Hematopoietic multipotent progenitor cell treated with erythropoietin and hydrocortisone succinate and interleukin-3 and kit ligand, for 17 days (in vitro differentiated cells): ENCODE measurements around the gene DSCAML1.
"Not testable (repeated sequence)": the region's sequence is repeated elsewhere in the genome, so short reads cannot be mapped to it uniquely, and the experiment has no call there.

Source experiments
- DNase-seq: peaks from one replicate; pipeline ENCODE4 v3.0.0-alpha.2; 2015; ENCODE audit warnings: low spot score

The DSCAML1 gene

DNA sequence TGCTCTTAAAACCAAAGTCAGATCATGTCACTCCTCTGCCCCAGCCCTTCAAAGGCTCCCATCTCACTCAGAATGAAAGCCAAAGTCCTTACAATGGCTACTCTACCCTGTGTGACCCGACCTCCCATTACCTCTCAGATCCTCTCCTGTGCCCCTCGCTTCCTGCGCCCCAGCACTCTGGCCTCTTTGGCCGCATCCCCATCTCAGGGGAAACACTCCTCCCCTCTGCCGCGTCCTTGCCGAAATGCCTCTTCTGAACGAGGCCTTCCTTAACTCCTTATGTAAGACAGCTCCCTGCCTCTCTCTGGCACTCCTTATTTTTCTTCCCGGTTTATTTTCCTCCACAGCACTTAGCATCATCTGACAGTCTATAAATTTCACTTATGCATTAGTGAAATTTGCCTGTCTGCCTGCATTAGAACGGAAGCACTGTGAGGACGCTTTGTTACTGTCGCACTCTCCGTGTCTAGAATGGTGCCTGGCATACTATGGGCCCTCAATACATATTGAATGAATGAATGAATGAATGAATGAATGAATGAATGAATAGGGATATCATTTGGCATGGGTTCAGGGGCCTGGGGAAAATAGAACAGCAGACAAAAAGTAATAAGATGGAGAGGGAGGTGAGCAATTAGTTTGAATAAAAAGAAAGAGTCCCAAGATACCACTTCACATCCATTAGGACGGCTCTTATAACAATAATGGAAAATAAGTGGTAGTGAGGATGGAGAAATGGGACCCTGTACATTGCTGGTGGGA, 331.6 kb downstream of the DSCAML1 start:
- DNase-seq: no peak

DNA sequence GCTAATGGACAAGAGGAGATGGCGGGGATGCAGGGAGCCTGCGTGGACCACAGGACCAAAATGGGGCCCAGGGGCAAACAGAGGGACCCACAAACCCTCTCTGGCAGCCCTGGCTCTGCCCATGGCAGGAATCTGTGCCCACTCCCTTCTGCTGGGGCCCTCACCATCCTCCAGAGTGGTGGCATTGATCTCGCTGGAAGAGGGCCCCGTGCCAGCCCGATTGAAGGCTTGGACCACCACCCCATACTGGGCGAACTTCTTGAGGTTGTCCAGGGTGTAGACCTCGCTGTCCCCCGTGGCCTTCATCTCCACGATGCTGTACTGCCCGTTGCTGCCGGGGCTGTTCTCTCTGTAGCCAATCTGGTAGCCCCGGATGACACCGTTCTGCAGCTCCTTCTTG, 332.2 kb downstream of the DSCAML1 start:
- DNase-seq: no peak

DNA sequence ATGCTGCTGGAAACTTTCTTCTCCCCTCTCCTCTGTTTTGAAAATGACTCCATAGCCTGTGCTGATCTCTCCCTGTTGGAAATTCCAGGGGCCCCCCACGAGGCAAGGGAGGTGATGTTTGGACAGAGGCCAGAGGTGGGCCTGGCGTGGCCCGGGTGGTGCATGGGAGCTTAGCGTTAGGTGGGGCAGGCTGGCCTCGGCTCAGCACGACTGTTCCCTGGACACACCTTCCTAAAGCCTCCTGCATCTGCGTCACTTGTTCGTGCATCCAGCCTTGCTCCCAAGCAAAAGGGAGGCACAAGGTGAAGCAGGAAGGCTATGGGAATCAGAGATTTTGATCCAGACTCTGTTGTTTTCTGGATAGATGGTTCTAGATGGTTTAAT, 334.2 kb downstream of the DSCAML1 start:
- DNase-seq: no peak

DNA sequence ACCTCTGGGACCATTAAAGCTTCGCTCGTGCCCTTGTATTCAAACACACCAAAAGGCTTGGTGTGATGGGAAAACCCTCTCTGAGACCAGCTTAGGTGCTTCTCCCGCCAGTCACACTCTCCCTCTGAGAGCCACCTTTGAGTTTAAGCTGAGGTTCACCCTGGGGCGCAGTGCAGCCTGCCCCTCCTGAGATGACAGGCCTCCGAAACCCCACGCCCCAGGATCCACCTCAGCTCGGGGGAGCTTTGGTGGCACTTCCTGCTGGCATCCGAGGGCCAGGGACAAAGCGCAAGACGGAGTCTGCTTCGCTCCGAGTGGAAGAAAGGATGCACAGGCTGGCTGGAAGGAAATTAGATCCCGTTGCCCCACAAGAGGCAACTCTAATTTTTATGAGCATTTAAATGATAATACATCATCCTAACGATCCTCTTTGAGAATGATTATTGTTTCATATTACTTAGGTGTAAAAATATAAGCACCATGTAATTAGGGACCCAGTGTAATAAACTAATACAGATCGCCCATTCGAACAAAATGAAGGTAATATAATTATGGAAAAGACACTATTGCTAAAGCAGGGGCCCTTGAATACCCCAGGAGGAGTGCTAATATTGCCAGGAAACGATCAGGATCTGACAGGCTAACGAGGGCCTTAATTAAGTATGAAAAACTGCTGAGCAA, 334.7 kb downstream of the DSCAML1 start:
- no peak for DNase-seq

GRCh38 chr11:117461396-117462182, 335.4 kb downstream of the DSCAML1 start:
- no peak for DNase-seq

GRCh38 chr11:117459979-117460300, 337.1 kb downstream of the DSCAML1 start:
- DNase-seq: no peak

DNA sequence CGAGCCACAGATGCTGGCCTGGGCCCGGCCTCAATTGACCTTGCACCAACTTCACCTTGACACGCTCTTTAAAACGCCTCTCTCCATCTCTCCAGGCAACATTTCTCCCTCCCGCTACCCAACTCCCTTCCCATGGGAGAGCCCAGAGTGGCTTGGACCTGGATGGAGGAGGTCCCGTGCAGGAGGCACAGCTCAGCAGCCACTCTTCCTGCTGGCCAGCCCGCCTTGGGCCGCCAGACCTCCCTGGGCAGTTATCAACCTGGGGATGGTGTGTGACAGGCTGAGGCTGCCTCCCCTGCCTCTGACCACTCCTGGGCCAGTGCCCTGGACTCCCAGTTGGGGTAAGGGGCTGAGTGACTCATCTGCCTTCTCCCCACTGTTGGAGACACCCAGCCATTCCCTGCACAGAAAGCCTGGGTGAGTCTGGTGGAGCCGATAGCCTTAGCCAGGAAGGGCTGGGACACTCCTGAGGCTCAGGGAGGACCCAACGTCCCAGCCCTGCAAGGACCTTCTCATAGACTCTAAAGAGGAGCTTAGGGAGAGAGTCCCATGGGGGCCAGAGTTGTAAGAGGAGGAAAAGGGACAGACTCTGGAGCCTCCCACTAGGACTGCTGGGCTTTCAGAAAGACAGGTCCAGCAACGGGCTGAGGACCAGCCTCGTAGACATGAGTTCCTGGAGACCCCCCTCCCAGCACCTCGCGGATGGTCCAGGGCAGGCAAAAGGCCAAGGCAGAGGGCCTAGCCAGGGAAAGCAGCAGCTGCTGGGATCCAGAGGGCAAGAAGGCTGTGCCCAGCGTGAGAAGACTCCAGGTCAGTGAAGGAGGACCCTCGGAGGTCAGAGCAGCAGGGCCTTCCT, 337.7 kb downstream of the DSCAML1 start:
- DNase-seq: no peak

- no peak for DNase-seq
Measured at GRCh38 chr11:117458275-117459122, 338.5 kb downstream of the DSCAML1 start.

DNA sequence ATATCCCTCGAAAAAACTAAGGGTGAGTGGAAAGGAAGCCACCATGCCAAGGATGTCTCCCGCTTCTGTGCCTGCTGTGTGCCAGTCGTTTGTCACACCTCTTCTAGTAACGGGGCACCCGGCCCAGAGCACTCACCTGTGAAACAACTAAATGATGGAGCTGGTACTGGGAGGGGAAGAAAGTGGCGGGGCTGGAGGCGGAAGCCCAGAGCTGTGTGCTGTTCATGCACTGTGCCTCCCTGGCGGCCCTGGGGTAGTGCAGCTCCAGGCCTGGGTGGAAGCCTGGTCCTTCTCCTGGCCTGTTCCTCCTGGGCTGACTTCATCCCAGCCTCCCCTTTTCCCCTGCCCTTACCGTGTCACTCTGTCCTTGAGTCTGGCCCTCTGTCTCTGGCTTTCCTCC, 339.2 kb downstream of the DSCAML1 start:
- DNase-seq: no peak

DNA sequence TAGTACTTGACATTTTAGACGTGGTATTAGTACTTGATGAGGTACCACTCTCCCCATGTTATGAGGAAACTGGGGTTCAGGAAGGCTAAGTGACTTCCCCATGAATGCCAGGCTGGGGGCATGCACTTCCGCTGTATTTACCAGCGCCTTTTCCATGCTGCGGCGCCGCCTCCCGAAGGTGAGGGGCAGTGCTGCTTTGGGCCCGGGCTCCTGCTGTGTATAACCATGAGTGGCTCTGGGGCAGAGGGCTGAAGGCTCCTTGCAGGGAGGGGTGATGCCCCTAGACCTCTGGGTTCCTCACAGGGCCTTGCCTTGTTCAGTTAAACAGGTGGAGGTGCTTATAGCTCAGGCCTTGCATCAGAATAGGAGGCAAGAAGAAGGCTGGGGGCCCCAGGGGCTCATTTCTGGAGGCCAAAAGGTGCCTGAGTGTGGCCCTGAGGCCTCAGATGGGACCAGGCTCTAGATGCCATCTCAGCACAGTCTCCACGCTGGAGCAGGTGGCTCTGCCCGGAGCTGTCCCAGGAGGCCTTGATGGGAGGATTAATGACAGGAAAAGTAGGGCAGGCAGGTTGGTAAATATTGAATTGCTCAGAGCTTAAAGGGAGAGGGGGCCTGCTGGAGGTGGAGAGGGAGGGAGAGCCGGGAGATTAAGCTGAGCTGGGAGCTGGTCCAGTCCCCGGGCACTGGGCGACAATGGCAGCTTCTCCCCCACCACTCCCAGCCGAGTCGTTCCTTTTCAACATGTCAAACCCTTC, 339.8 kb downstream of the DSCAML1 start:
- no peak for DNase-seq

DNA sequence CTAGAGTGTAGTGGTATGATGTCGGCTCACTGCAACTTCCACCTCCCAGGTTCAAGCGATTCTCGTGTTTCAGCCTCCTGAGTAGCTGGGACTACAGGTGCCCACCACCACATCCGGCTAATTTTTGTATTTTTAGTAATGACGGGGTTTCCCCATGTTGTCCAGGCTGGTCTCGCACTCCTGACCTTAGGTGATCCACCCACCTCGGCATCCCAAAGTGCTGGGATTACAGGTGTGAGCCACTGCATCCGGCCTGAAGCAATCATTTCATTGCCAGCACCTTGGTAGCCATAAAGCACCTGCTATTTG, 340.3 kb downstream of the DSCAML1 start:
- not testable (repeated sequence) for DNase-seq

DNA sequence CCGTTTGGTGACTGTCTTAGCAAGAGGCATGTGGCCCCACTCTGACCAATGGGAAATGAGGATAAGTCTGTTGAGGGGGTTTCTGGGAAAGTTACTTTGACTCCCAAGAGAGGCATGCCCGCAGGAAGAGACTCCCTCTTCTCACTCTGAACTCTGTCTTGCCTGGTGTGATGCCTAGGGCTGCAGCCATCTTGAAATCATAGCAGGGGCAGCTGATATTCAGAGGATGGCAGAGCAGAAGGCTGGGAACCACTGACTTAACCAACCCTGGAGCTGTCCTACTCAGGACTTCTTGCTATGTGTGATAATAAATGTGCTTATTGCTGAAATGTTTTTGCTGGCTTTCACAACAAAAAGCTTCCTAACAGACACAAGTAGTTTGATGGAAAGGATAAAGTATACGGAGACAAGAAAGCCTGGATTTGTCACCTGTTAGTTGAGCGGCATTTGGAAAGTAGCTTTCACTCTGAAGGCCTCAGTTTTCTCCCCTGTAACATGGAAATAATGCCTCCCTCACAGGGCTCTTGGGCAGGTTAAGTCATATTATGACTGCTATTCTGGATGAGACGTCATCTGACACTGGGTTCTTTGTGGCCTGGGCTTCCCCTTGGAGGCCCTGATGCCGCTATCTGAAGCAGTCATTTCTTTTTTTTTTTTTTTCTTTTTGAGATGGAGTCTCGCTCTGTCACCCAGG, 340.8 kb downstream of the DSCAML1 start:
- no peak for DNase-seq

GRCh38 chr11:117454564-117454917, 342.5 kb downstream of the DSCAML1 start:
- no peak for DNase-seq

DNA sequence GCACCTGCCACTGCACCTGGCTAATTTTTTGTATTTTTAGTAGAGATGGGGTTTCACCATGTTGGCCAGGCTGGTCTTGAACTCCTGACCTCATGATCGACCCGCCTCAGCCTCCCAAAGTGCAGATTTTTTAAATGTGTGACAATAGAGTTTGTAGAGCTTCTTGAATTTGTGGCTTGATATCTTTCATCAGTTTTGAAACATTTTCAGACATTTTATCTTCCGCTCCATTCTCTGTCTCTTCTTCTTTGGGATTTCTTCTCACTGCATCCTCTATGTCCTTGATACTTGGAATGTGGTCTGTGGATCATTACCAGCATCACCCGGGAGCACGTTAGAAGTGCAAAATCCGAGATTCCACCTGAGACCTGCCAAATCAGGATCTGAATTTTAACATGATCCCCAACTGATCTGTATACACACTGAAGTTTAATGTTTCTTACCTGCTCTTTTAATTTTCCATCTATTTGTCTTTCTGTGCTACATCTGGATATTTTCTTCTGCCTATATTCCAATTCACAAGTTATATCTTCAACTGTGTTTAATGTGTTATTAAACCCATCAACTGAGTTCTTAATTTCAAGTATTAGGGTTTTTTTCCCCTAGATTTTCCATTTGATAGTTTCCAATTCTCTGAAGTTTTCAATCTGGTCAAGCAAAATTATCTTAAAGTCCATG, 343.0 kb downstream of the DSCAML1 start:
- DNase-seq: no peak

DNA sequence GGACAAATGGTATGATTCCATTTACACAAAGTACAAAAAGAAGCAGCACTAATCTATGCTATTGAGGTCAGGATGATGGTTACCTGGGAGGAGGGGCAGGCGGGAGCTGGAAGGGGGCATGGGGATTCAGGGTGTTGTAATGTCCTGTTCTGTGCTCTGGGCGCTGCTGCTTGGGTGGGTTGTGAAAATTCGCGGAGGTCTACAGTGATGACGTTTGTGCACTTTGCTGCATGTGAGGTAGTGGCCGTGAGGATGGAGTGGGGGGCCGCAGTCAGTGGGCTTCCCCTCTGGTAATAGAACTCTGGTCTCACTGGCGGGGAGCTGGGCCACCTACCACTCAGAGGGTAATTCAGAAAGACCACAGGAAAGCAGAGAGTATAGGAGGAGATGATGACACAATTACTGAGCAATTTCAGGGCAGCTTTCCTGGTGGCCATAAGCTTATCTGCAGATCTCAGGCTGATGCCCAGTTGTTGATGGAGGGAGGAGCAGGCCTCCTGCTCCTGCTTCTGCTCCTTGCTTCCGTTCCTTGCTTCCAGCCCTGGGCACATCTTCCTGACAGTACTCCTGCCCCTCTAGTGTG, 347.8 kb downstream of the DSCAML1 start:
- DNase-seq: no peak

DNA sequence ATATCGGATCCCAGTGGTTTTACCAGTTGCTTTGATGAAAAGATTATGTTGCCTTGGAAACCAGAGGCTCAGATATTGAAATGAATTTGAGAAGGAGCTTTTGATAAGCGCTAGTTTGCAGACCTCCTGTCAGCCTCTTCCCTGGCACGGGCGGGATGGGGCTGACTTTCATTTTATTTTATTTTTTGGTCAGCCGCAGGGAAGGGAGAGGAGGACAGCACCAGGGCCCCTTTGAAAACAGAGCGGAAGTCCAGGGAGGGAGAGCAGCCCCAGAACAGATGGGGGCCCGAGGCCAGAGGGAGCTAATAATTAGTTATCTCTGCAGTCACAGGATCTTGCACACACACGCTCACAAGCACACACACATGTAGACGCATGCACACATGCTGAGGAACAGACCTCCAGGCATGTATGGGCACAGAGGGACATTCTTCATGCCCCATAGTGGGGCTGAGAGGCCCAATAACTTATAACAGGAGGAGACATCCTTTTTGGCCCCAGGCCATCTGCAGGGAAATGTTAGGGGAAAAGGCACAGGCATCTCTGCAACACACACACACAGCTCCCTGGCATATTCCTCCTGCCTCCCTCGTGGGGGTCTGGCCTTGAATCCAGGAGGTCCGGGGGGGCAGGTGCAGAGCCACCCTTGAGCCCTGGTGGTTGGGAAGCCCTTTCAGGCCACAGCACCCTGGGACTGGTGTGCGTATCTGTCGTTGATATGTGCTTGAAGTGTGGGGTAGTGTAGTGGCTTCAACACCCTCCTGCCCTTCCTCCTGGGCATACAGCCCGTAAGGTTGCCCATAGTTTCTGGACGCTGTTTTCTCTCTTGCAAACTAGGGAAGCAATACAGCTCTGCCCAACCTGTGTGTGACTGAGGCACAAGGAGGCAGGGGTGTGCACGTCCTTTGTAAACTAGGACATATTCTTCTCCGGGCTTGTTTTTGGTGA, 352.0 kb downstream of the DSCAML1 start:
- DNase-seq: no peak

GRCh38 chr11:117444256-117444655, 352.8 kb downstream of the DSCAML1 start:
- DNase-seq: no peak
